ENCODE data around the gene PAQR4. TPM values are rescaled to one million over a fixed set of nuclear protein-coding genes. Genes with fewer than 3 reads are reported as not detected.

PAQR4 gene
- total and polyA plus RNA-seq, 2 donors from 2014 or later = 3.5 to 5.9 TPM

DNA sequence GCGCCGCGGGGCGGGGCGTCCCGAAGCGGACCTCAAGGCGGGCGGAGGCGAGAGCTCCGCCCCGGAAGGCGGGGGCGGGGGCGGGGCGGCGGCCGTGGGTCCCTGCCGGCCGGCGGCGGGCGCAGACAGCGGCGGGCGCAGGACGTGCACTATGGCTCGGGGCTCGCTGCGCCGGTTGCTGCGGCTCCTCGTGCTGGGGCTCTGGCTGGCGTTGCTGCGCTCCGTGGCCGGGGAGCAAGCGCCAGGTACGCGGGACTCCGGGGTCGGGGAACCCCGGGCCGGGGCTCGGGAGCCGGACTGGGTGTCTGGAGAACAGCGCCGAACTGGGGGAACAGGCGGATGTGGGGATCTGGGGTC lies 51.1 kb downstream of the PAQR4 start, which contains the start of gene TNFRSF12A:
Gene TNFRSF12A (plus strand): TSS at position 122 of the 357 bp plus-strand sequence. CDS start 30 bp downstream, at position 152.
- peak; percentile 84 to 93 (median 90) for DNase-seq
- no peaks in the 10 kb centered on the region for H3K9me3 ChIP-seq (ENCODE audit: control insufficient read depth in 2 of 3, insufficient read depth in 1 of 3, low read length in 3 of 3)
- intact Hi-C loops (cut with DNase I) = no loop called here
- TF ChIP-seq, protein P1, sequence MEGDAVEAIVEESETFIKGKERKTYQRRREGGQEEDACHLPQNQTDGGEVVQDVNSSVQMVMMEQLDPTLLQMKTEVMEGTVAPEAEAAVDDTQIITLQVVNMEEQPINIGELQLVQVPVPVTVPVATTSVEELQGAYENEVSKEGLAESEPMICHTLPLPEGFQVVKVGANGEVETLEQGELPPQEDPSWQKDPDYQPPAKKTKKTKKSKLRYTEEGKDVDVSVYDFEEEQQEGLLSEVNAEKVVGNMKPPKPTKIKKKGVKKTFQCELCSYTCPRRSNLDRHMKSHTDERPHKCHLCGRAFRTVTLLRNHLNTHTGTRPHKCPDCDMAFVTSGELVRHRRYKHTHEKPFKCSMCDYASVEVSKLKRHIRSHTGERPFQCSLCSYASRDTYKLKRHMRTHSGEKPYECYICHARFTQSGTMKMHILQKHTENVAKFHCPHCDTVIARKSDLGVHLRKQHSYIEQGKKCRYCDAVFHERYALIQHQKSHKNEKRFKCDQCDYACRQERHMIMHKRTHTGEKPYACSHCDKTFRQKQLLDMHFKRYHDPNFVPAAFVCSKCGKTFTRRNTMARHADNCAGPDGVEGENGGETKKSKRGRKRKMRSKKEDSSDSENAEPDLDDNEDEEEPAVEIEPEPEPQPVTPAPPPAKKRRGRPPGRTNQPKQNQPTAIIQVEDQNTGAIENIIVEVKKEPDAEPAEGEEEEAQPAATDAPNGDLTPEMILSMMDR (IDR thresholded peaks at IDR 0.05; ENCODE audit: borderline replicate concordance, extremely low read depth, insufficient read depth) = peak; percentile 9
- H3K27me3 ChIP-seq (ENCODE audit: control insufficient read depth, insufficient read depth, low read length) = peaks cover 4% of the 10 kb centered on the region
- peak within 1 kb of the TSS; percentile 94 to 98 for H3K27ac ChIP-seq (ENCODE audit: low read depth in 2 of 2, low read length in 2 of 2)
- peak within 1 kb of the TSS; percentile 27 to 98 (median 92) for H3K9ac ChIP-seq (ENCODE audit: low read length in 3 of 3)
- no peaks in the 10 kb centered on the region for H3K36me3 ChIP-seq (ENCODE audit: control insufficient read depth in 2 of 3, insufficient read depth in 3 of 3, low read length in 3 of 3)
- FAIRE-seq = no peak
- H3K4me3 ChIP-seq (ENCODE audit: low read length in 3 of 3) = peak within 1 kb of the TSS; percentile 53 to 90 (median 76)
- peaks cover 0 to 23% (median 19%) of the 10 kb centered on the region in 3 donors for H3K4me1 ChIP-seq (ENCODE audit: control insufficient read depth in 2 of 3, insufficient read depth in 2 of 3, low read depth in 1 of 3, low read length in 3 of 3)

GRCh38 chr16:3020604-3021448 lies 51.7 kb downstream of the PAQR4 start:
- TF ChIP-seq, protein P1 (IDR thresholded peaks at IDR 0.05; ENCODE audit: borderline replicate concordance, extremely low read depth, insufficient read depth) = no peak
- peak; percentile 83 to 97 (median 89) for DNase-seq
- no peaks in the 10 kb centered on the region for H3K36me3 ChIP-seq (ENCODE audit: control insufficient read depth in 2 of 3, insufficient read depth in 3 of 3, low read length in 3 of 3)
- H3K27me3 ChIP-seq (ENCODE audit: control insufficient read depth, insufficient read depth, low read length) = peaks cover 4% of the 10 kb centered on the region
- H3K27ac ChIP-seq (ENCODE audit: low read depth in 2 of 2, low read length in 2 of 2) = peak overlapping the region; percentile 94 to 98
- intact Hi-C loops (cut with DNase I) = no loop called here
- peaks cover 0 to 23% (median 19%) of the 10 kb centered on the region in 3 donors for H3K4me1 ChIP-seq (ENCODE audit: control insufficient read depth in 2 of 3, insufficient read depth in 2 of 3, low read depth in 1 of 3, low read length in 3 of 3)
- no peak for FAIRE-seq
- H3K4me3 ChIP-seq (ENCODE audit: low read length in 3 of 3) = peak overlapping the region; percentile 53 to 90 (median 76)
- H3K9ac ChIP-seq (ENCODE audit: low read length in 3 of 3) = peak overlapping the region; percentile 27 to 98 (median 92)
- no peaks in the 10 kb centered on the region for H3K9me3 ChIP-seq (ENCODE audit: control insufficient read depth in 2 of 3, insufficient read depth in 1 of 3, low read length in 3 of 3)

GRCh38 chr16:3021449-3022207 lies 52.5 kb downstream of the PAQR4 start:
- DNase-seq (peak; percentile 78 to 94 (median 85)), FAIRE-seq (no peak)
- peak overlapping the region; percentile 94 to 98 for H3K27ac ChIP-seq (ENCODE audit: low read depth in 2 of 2, low read length in 2 of 2)
- intact Hi-C loops (cut with DNase I) = no loop called here
- peaks cover 4% of the 10 kb centered on the region for H3K27me3 ChIP-seq (ENCODE audit: control insufficient read depth, insufficient read depth, low read length)
- H3K36me3 ChIP-seq (ENCODE audit: control insufficient read depth in 2 of 3, insufficient read depth in 3 of 3, low read length in 3 of 3) = peaks cover 2 to 5% (median 3%) of the 10 kb centered on the region in 3 donors
- TF ChIP-seq, protein P1 (IDR thresholded peaks at IDR 0.05; ENCODE audit: borderline replicate concordance, extremely low read depth, insufficient read depth) = peak; percentile 22
- peaks cover 0 to 23% (median 19%) of the 10 kb centered on the region in 3 donors for H3K4me1 ChIP-seq (ENCODE audit: control insufficient read depth in 2 of 3, insufficient read depth in 2 of 3, low read depth in 1 of 3, low read length in 3 of 3)
- no peaks in the 10 kb centered on the region for H3K9me3 ChIP-seq (ENCODE audit: control insufficient read depth in 2 of 3, insufficient read depth in 1 of 3, low read length in 3 of 3)
- H3K4me3 ChIP-seq (ENCODE audit: low read length in 3 of 3) = peak overlapping the region in 2 of 3 donors; percentile 44 to 90
- H3K9ac ChIP-seq (ENCODE audit: low read length in 3 of 3) = peak overlapping the region in 2 of 3 donors; percentile 50 to 89
